RWPE1 (cell line): ENCODE data around the gene PPP1R36.
"Not testable (repeated sequence)": the region's sequence is repeated elsewhere in the genome, so short reads cannot be mapped to it uniquely, and the experiment has no call there.

ENCODE experiments used
- CTCF ChIA-PET: fragments of 350-600 bp; sonication (Branson Sonifier 250); formaldehyde crosslinking; extraction: SDS; loops from one replicate; lab custom pipeline; 2021; lab: Yijun Ruan, JAX
- POLR2A ChIA-PET: fragments of 400-600 bp; formaldehyde crosslinking; extraction: SDS; loops from one replicate; lab custom pipeline; 2020; ENCODE audit warnings: antibody characterized with exemption; ENCODE audit not compliant: low non-redundant PET; lab: Yijun Ruan, JAX
- DNase-seq: peaks from one replicate; pipeline ENCODE4 v3.0.0; 2012; ENCODE audit warnings: low spot score
- H3K27ac ChIP-seq: fragments of 450-650 bp; 2 replicates; pipeline ENCODE4 v1.5.1; 2017
- TF ChIP-seq, protein P1 (sequence below): fragments of 450-650 bp; conservative IDR thresholded peaks from 2 replicates; pipeline ENCODE4 v1.5.1; 2017; ENCODE audit warnings: low read depth, mild to moderate bottlenecking

PPP1R36 gene

DNA sequence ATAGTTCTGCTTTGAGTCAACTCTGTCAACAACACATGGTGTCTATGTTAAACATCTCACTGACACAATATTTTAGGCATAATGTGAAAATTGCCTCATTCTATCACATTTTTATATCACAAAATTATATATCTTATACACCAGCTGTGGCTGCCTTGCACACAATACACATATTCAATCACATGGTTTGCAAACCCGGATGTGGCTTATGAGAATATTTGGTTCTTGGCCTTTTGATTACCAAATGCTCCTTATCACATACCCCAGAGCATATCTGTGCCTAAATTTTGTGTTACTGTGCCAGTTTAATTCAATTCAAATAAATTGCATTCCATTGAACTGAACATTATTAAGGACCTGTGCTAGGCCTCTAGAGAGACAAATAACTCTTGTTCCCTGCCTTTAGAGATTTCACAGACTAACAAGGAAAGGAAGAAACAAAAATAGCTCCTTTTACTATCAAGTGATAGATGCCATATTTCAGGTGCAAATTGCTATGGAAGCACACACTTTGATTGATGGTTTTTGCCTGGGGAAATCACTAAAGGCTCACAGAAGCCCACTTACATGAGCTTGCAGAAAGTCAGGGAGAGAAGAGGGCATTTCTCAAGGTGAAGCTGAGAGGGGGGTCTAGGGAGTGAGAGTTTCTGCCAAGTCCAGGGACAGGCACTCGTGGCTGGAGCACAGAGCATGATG, 63.4 kb downstream of the PPP1R36 start:
- DNase-seq: no peak
- ChIA-PET CTCF (interaction anchor here (0.6 to 2.0 kb wide), 2 partner anchors 24 to 297 kb away, joined by 3 to 6 read pairs; no protein-coding TSS in a partner anchor), POLR2A (no interaction called here)
- H3K27ac ChIP-seq: no peak overlapping the region
- TF ChIP-seq, protein P1, sequence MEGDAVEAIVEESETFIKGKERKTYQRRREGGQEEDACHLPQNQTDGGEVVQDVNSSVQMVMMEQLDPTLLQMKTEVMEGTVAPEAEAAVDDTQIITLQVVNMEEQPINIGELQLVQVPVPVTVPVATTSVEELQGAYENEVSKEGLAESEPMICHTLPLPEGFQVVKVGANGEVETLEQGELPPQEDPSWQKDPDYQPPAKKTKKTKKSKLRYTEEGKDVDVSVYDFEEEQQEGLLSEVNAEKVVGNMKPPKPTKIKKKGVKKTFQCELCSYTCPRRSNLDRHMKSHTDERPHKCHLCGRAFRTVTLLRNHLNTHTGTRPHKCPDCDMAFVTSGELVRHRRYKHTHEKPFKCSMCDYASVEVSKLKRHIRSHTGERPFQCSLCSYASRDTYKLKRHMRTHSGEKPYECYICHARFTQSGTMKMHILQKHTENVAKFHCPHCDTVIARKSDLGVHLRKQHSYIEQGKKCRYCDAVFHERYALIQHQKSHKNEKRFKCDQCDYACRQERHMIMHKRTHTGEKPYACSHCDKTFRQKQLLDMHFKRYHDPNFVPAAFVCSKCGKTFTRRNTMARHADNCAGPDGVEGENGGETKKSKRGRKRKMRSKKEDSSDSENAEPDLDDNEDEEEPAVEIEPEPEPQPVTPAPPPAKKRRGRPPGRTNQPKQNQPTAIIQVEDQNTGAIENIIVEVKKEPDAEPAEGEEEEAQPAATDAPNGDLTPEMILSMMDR: no peak

DNA sequence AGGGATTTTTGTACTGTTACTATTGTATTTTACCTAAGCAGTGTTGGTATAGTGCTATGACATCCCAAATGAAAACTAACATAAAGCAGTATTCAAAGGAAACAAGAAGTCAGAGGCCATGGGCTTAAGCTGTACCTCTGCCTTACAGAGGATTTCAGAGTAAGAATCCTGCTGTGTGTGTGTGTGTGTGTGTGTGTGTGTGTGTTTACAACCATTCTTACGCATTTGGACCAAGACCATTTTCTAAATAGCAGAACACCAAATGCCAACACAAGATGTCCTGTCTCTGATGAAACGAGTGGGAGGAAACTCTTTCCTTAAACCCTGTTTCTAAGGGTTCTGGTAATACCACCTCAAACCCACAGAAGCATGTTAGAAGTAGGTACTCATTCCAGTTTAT, 64.4 kb downstream of the PPP1R36 start:
- TF ChIP-seq, protein P1: no peak
- ChIA-PET POLR2A (interaction anchor here (0.8 kb wide), 1 partner anchor 8 kb away, joined by 4 read pairs; no protein-coding TSS in a partner anchor), CTCF (interaction anchor here (2.0 kb wide), 1 partner anchor 23 kb away, joined by 6 read pairs; no protein-coding TSS in a partner anchor)
- no peak overlapping the region for H3K27ac ChIP-seq
- no peak for DNase-seq

DNA sequence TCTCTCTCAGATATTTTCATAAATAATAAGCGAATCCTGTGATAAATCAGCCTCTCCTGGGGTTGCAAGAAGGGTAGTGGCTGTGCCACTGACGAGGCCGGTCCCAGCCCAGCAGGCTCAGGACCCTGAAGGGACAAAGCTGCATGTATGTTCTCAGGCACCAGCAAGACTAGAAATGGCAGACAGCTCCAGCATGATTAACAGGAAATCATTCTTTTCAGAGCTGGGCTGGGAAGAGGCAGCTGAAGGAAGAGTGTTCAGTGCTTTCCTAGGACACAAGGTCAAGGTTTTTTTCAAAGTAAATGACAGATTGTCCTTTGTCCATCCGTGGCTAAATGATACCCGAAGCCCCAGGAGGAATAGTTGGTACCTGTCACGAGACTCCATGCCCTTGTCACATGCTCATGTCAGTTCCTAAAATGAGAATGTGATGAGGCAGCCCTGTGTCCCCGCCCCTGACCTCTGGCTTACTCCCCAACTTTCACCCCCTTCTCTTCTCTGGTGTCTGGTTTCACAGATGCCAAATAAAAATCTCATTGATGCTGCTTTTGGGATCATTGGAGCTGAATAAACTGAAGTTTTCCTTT, 65.1 kb downstream of the PPP1R36 start:
- CTCF ChIA-PET: interaction anchor here (1.0 to 2.0 kb wide), 2 partner anchors 22 kb away, joined by 3 to 6 read pairs; no protein-coding TSS in a partner anchor
- TF ChIP-seq, protein P1: no peak
- peak overlapping the region; percentile 38; the same call in 1 of the 2 replicates for H3K27ac ChIP-seq
- POLR2A ChIA-PET: interaction anchor here (0.8 kb wide), 1 partner anchor 8 kb away, joined by 4 read pairs; no protein-coding TSS in a partner anchor
- DNase-seq: no peak

DNA sequence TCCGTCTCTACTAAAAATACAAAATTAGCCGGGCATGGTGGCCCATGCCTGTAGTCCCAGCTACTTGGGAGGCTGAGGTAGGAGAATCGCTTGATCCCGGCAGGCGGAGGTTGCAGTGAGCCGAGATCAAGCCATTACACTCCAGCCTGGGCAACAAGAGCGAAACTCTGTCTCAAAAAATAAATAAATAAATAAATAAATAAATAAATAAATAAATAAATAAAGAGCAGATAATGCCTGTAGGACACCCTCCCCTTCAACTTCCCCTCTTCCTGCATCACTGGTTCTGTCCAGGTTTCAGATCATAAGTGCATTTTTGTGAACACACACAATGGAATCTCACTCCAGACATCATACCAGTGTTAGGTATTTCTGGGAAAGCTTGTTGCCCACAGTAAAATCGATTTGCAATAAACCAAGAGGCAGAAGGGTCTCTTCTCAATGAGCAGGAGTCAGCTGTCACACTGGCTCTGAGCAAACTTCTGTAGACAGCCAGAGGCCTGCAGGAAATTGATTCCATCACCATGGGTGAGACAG, 68.2 kb downstream of the PPP1R36 start:
- CTCF ChIA-PET: interaction anchor here (0.8 kb wide), 1 partner anchor 107 kb away, joined by 5 read pairs; no protein-coding TSS in a partner anchor
- POLR2A ChIA-PET, DNase-seq, H3K27ac ChIP-seq: not testable (repeated sequence)

DNA sequence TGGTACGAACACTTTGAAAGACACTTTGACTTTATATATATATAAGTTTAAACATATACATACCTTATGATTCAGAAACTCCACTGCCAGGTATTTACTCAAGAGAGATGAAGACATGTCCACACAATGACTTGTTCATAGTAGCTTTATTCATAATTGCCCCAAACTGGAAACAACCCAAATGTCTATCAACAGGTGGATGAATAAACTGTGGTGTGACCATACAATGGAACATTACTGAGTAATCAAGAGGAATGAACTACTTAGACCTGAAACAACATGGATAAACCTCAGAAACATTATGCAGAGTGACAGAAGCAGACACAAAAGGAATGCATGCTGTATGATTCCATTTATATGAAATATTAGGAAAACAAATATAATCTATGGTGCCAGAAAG, 71.1 kb downstream of the PPP1R36 start:
- DNase-seq: no peak
- TF ChIP-seq, protein P1: no peak
- CTCF ChIA-PET: interaction anchor here (0.8 kb wide), 1 partner anchor 128 kb away, joined by 3 read pairs; no protein-coding TSS in a partner anchor
- no peak overlapping the region for H3K27ac ChIP-seq
- POLR2A ChIA-PET: no interaction called here

DNA sequence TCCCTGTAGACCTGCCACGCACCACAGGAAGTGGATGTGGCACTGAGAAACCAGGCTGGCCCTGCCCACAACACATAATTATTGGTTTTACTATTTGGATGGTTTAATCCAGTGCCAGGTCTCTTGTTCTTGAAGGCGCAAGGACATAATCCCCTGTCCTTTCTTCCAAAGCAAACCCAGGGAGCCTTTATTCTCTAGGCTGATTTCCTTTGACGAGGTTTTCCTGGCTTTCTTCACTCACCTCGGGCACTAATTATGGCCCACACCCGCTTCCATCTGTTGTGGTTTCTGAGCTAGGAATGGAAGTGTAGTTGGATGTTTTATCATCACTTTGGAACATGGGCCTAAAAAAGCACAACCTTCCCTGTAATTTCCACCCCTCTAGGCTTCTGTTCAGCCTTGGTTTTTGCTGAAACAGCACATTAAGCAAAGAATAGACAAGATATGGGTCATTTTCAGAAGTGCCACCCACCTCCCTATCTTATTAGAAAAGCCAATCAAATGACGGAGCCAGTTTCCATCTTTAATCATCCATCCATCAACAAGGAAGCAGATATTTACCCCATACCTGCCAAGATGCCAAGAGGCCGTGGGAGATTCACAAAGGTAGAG, 73.9 kb downstream of the PPP1R36 start:
- DNase-seq: no peak
- peak overlapping the region; percentile 18; the same call in 1 of the 2 replicates for H3K27ac ChIP-seq
- TF ChIP-seq, protein P1: no peak
- ChIA-PET POLR2A (no interaction called here), CTCF (no interaction called here)
